ENCODE data around the gene PLA2G4E.

PLA2G4E gene

GRCh38 chr15:41955807-41956525 is 64.9 kb downstream of the PLA2G4E start:
- DNase-seq (ENCODE audit: low read depth): no peak

DNA sequence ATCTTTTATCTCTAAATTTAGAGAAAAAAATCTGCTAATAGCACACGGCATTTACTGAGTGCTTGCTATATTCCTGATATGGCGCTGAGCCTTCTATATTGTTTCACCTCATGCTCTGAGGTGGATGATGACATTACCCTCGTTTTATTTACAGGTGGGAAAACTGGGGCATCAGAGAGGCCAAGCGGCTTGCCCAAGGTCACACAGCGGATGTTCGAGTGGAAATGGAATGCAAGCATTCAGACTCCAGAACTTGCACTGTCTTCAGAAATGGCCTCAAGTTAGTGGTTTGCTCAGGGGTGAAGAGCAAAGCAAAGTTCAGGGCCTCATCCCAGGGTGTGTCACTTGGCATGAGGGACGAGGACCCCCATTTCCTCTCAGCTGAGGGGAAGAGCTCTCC is 65.7 kb downstream of the PLA2G4E start:
- no peak for DNase-seq (ENCODE audit: low read depth)

- no peak for DNase-seq (ENCODE audit: low read depth)
These were observed 66.8 kb downstream of the PLA2G4E start for GRCh38 chr15:41954036-41954435.

DNA sequence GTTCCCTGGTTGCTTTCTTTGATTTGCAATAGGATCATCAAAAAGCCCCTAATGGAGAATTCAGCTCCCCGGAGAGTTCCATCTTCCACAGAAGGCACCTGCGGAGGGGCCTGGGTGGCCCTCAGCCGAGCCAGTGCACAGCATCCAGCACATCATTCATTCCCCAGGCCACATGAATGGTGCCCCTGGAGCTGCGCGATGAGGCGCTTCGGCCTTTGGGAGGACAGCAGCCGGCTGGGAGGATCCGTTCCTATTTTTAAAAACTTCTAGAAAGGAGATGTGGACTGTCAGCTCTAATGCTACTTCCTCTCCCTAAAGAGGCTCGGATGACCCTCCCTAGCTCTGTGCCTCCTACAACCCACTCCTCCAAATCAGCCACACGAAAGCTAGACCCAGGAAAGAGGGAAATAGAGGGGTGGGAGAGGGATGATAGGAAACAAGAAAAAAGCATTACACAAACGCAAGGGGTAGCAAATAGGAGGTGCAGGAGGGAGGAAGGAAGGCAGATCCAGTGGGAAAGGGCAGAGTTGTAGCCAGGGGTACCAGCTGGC is 68.8 kb downstream of the PLA2G4E start:
- DNase-seq (ENCODE audit: low read depth): no peak

- DNase-seq (ENCODE audit: low read depth): no peak
These were observed 69.3 kb downstream of the PLA2G4E start for GRCh38 chr15:41951571-41951970.

GRCh38 chr15:41950489-41950888 is 70.4 kb downstream of the PLA2G4E start:
- DNase-seq (ENCODE audit: low read depth): no peak

- DNase-seq (ENCODE audit: low read depth): no peak
These were observed 70.7 kb downstream of the PLA2G4E start for GRCh38 chr15:41950127-41950483.

DNA sequence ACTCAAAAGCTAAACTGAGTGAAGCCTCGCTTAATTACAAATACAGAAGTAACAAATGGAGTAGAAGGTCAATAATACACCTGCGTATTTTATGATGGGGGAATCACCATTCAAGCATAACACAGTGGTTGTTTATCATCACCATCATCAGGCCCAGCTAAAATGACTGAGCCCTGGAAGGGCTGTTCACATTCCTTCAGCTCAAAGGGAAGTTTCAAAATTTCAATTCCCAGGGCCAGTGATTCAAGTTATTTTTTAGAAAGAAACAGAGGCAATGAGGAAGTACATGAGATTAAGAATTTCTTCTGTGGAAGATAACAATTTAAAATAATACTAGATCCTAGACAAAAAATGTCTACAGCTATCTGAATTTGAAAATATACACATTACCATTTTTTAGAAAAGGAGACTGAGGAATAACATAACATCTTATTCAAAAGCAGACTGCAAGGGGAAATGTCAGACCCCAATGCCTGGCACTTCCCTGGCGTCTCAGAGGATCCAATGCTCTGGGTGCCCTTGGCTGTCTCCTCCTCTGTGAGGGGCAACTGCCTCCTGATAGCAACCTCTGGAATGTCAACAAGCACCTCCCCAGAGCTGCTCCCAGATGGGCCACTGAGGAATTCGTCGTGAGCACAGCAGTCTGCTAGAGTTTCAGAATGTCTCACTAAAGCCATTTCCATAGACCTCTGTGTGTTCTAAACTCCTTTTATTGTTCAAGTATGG is 71.3 kb downstream of the PLA2G4E start:
- no peak for DNase-seq (ENCODE audit: low read depth)

DNA sequence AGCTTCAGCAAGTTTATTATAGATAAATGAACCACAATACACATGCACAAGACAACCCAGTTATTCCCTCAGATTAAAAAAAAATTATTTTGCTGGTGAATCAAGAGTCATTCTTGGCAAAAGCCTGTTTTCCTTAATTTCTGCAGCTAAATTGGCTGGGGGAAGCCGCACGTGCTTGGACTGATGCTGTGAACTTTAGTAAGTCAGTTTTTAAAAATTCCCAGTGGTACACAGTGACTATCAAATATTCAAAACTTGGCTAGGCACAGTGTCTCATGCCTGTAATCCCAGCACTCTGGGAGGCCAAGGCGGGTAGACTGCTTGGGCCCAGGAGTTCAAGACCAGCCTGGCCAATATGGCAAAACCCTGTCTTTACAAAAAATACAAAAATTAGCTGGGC is 72.4 kb downstream of the PLA2G4E start:
- no peak for DNase-seq (ENCODE audit: low read depth)

GRCh38 chr15:41946970-41947369 is 73.9 kb downstream of the PLA2G4E start:
- DNase-seq (ENCODE audit: low read depth): no peak

- no peak for DNase-seq (ENCODE audit: low read depth)
These were observed 75.1 kb downstream of the PLA2G4E start for GRCh38 chr15:41945731-41946130.

GRCh38 chr15:41945221-41945620 is 75.6 kb downstream of the PLA2G4E start:
- DNase-seq (ENCODE audit: low read depth): no peak

- DNase-seq (ENCODE audit: low read depth): peak; percentile 84
These were observed 76.4 kb downstream of the PLA2G4E start for GRCh38 chr15:41944313-41944940.

DNA sequence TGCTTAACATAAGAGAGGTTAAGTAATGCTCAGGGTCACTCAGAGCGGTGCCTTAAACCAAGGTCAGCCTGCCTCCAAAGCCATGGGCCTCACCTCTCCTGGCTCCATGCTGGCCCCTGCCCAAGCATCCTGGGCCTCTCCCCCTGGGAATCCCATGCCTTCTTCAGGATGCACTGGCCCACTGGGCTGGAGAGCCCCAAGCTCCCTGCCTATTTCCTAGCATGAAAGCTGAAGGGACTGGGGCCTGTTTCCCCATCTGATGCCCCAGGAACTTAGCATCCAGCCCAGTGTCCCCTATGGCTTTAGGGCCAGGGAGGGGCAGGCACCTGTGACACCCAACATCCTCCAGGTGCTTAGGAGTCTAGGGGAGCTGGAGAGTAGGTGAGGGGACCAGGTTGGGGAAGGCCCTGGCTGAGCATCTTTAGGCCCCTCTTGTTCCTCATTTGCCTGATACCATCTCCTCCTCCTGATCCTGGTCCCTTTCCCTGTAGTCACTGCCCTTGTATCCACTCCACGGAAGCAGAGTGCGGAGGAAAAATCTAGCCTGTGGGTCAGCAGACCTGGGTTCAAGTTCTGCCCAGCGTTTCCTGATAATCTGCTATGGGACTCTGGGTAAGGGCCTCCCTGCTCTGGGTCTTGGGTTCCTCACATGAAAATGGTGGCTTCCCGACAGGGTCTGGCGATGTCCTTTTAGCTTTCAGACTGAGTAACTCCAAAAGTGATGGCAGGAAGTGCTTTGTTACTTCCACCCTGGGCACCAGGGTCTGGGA is 77.1 kb downstream of the PLA2G4E start:
- DNase-seq (ENCODE audit: low read depth): no peak

DNA sequence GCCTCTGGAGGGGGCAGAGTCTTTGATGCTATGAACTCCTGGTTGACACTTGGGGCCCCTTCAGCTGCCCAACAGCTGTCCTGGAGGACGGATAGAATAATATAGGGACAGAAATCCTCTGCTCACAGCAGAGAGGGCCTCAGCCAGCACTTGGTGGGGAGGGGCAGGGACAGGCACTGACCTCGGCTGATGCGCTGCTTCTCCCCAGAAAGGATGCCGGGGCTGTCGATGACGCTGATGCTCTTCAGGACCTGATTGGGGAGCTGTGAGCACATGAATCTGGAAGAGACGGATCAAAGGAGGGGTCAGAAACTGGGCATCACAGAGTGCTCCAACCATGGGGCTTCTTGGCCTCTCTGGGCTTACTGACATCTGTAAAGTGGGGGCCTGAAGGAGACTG is 78.0 kb downstream of the PLA2G4E start:
- no peak for DNase-seq (ENCODE audit: low read depth)

- DNase-seq (ENCODE audit: low read depth): no peak
These were observed 79.0 kb downstream of the PLA2G4E start for GRCh38 chr15:41941644-41942415.

DNA sequence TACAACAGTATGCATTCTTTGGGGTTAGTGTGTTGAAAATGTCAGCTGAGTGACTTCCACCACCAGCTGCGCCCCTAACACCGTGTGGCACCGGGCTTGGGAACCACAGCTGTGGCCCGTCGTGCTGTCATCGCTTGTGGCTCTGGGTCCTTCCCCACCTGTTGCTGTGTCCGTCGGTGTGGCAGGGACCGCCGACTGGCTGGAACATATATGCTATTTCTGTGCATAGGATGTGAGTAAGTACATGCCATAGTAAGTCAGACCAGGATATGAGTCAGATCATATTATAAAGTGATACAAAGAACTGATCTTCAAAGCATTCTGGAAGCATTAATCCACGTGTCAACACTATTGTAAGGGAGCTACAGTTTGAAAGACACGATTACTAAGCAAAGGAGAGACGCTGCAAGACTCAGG is 80.4 kb downstream of the PLA2G4E start:
- DNase-seq (ENCODE audit: low read depth): no peak

DNA sequence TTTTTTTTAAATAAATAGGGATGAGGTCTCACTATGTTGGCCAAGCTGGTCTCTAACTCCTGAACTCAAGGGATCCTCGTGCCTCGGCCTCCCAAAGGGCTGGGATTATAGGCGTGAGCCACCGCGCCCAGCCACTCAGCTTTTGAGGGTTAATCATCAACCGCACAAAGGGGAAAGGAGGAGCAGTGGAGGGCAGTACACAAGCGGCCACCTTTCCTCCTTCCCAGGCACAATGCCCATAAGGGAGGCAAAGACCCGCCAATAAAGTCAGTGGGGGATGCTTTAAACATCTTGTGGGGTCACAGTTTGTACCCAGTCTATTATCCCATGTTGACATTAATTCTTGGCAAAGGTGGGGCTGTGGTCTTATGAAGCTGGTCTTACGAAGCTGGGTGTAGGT is 80.9 kb downstream of the PLA2G4E start:
- no peak for DNase-seq (ENCODE audit: low read depth)

- no peak for DNase-seq (ENCODE audit: low read depth)
These were observed 83.3 kb downstream of the PLA2G4E start for GRCh38 chr15:41937568-41937923.

- no peak for DNase-seq (ENCODE audit: low read depth)
These were observed 83.9 kb downstream of the PLA2G4E start for GRCh38 chr15:41936649-41937567.
